GM12891 (cell line): ENCODE measurements around the gene TCEAL9.

Experiments
- POLR2A ChIP-seq: IDR thresholded peaks from 2 replicates; pipeline ENCODE4 v1.6.1; 2011; ENCODE audit warnings: low read depth, low read length, control low read depth
- POLR2AphosphoS5 ChIP-seq: IDR thresholded peaks from 2 replicates; pipeline ENCODE4 v1.6.1; 2011; ENCODE audit warnings: low read depth, low read length, control low read depth

DNA sequence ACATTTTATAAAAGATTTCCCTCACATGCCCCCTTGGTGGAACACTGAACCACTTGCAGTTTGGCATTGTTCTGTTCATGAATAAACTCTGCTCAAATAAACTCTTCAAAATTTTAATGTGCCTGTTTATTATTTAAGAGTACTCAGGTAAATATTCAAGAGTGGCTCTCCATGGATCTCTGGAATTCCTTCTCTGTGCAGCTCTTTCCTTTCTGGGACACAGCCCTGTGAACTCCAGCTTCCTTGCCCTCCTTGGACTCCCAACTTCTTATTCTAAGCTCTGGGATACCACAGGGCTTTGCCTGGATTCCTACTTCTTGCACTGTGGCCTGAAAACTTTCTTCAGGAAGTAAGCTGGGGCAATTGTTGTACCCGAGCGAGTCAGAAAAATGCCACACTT lies 28.4 kb downstream of the TCEAL9 start:
- TF ChIP-seq POLR2A (no peak), POLR2AphosphoS5 (no peak)
